GM18858 (cell line): Measurements from ENCODE around the gene ALPK1.
"Not testable (repeated sequence)": the region's sequence is repeated elsewhere in the genome, so short reads cannot be mapped to it uniquely, and the experiment has no call there.

Source experiments
- ATAC-seq: cut with Tn5 transposase; IDR thresholded peaks from one replicate; pipeline ENCODE4 v1.9.1; 2021; ENCODE audit not compliant: unreplicated experiment

Gene ALPK1

DNA sequence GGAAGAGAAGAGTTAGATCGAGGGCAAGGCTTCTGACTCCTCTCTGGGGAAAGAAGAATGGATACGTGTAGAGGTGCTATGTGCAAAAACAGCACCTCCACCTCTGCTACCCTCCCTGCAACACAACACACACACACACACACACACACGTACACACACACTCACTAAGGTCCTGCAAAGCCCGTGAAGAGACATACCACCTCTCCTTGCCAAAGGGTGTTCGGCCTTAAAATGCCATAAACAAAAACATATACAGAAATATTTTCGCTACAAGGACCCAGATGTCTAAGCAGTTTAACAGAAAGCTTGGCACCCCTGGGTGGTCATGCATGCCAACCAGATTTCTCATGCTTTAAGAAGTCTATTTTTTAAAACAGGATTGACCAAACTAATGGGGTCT, 13.0 kb upstream of the ALPK1 start:
- ATAC-seq, result no peak

DNA sequence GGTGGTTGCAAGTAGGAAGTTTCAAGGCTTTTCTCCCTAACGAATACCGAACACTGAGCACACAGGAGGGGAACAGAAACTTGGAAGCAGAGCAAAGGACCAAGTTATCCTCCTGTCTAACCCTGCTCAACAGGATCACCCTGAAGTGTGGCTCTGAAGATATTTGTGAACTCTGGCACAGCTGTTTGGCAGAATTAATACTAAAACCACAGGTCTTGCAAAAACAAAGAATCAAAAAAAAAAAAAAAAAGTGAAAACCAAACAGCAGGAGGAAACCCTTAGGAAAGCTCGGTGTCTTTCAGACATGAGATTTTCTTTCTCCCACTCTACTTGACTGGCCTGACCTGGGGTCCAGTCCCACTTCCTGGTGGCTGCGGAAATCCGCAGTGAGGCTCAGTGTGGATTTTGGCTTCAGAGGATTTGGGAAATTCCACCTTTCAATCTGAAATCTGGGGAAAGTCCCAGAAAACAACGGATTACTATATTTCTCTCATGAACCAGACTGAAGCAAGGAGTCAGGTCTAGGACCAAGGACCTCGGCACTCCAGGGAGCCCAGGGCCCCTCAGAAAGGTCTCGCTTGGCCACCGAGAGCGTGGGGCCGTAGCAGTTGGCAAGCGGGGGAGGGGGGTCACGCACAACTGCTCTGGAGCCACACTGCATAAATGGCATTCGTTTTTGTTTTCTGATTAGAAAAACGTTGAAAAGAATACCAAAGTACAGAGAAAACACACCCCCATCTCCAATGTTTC, 12.3 kb upstream of the ALPK1 start:
- no peak for ATAC-seq

DNA sequence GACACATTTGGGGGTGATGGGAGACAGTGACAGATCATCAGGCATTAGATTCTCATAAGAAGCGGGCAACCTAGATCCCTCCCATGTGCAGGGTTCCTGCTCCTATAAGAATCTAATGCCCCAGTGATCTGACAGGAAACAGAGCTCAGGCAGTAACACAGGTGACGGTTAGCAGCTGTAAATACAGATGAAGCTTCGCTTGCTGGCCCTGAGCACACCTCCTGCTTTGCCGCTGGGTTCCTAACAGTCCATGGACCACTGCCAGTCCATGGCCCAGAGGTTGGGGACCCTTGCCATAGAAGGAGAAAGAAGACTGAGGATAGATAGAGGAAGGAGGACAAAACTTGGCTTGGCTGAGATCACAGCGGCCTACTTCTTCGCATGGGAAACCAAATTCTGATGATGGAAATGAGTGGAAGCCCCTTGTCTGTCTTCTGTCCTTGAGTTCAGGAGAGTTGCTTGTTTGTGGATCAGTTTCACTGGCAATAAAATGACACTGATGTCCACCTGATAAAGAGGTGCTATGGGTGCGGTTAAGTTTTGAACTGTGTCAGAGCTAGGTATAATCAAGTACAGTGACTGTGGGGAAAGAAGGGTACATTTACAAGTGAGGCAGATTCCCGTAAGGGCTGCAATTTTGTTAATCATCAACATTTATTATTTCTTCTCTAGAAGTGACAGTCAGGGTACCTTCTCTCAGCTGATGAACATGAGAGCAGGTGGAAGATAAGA, 9.7 kb upstream of the ALPK1 start:
- ATAC-seq, result no peak

GRCh38 chr4:112288455-112288854, 8.7 kb upstream of the ALPK1 start:
- ATAC-seq, result peak; percentile 26

- no peak for ATAC-seq
Measured at GRCh38 chr4:112289407-112290253, 7.5 kb upstream of the ALPK1 start.

DNA sequence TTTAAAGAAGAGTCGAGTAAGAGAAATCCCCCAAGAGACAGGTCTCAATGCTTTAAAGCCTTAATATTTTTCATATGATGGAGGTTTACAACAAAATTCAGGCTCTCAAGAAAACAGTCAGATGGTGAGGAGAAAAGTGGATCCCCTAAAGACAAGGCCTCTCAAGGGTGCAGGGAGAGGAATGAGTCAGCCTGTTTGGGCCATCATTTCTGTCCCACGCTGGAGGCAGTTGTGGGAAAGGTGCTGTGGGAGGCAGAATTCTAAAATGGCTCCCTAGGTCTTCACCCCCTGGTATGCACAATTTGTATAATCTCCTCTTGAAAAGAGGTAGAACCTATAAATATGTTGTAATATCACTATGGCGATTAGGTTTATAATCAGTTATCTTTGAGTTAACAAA, 6.8 kb upstream of the ALPK1 start:
- peak; percentile 22 for ATAC-seq

- no peak for ATAC-seq
Measured at GRCh38 chr4:112299721-112300120, 2.6 kb downstream of the ALPK1 start.

- peak; percentile 78 for ATAC-seq
Measured at GRCh38 chr4:112302320-112303274, 5.4 kb downstream of the ALPK1 start.

DNA sequence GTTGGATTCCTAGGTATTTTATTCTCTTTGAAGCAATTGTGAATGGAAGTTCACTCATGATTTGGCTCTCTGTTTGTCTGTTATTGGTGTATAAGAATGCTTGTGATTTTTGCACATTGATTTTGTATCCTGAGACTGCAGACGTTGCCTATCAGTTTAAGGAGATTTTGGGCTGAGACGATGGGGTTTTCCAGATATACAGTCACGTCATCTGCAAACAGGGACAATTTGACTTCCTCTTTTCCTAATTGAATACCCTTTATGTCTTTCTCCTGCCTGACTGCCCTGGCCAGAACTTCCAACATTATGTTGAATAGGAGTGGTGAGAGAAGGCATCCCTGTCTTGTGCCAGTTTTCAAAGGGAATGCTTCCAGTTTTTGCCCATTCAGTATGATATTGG, 8.3 kb downstream of the ALPK1 start:
- not testable (repeated sequence) for ATAC-seq

DNA sequence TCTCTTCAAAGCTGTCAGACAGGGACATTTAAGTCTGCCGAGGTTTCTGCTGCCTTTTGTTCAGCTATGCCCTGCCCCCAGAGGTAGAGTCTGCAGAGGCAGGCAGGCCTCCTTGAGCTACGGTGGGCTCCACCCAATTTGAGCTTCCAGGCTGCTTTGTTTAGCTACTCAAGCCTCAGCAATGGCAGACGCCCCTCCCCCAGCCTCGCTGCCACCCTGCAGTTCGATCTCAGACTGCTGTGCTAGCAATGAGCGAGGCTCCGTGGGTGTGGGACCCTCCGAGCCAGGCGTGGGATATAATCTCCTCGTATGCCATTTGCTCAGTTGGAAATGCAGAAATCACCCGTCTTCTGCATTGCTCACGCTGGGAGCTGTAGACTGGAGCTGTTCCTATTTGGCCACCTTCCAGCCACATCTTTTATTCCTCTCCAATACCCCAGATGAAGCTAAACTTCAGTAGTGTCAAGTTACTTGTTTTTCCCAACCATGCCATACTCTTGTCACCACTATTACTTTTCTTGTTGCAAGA, 12.2 kb downstream of the ALPK1 start:
- not testable (repeated sequence) for ATAC-seq

GRCh38 chr4:112311516-112311915, 14.3 kb downstream of the ALPK1 start:
- no peak for ATAC-seq

- ATAC-seq, result peak; percentile 98
Measured at GRCh38 chr4:112312610-112313239, 15.6 kb downstream of the ALPK1 start.

- ATAC-seq, result no peak
Measured at GRCh38 chr4:112315446-112315845, 18.3 kb downstream of the ALPK1 start.

DNA sequence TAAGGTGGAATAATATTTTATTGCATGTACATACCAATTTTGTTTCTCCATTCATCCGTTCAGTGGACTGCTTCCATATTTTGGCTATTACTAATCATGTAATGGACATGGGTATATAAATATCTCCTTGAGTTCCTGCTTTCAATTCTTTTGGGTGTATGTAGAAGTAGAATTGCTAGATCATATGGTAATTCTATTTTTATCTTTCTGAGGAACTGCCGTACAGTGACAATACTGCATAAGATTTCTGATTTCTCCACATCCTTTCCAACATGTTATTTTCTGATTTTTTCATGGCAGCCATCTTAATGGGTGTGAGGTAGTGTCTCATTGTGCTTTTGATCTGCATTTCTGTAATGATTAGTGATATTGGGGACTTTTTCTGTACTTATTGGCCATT, 19.2 kb downstream of the ALPK1 start:
- ATAC-seq, result no peak

GRCh38 chr4:112318239-112319142, 21.3 kb downstream of the ALPK1 start:
- ATAC-seq, result peak; percentile 98

DNA sequence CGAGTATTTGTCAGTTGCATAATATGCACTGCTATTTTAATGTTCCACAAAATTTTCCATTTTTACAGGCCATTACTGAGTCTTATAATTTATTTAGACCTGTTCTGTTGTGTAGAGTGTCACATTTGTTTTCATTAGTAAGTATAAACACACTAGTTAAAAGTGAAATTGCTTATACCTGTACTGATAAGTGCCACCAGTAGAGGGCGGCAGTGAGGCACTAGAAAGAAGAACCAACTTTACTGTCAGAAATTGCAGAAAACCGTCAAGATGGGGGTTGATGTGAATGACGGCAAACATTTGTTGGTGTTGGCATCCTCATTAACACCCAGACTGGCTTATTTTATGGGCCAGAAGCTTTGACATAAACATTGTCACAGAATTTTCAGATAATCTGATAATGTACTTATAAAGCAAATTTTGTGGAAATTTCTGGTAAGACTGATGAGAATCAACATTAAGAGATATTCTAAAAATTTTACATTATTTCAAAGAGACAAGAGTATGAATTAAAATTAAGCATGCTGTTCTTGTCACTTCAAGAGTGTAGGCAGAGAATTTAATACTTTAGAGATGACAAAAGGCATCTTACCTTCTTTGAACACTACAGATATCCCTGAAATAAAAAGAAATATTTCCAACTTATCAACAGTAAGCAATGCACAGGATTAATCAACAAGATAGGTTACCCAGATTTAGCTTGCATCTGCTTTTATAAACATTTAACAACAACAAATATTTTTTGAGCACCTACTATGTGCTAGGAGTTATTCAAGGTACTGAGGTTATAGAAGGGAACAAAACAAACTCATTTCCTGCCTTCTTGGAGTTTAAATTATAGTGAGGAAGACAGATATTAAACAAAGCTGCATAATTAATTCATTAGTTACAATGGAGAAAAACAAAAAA, 24.9 kb downstream of the ALPK1 start:
- no peak for ATAC-seq

DNA sequence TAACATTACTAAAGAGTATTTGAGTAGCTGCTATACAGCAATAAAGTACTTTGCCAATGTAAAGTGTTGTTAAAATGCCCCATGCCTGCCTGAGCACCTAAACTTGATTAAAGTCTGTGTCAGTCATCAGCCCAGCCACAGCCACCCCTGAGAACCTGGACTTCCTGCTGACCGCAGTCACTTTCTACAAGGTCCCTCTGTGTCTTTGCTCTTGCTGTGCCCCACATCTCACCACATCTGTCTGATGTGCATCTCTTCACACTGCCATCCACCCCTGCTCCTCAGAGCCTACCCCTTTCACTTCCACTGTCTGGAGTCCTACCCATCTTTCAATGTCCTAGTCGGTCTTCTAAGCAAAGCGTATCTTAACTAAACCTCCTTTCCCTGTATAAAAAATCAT, 25.7 kb downstream of the ALPK1 start:
- no peak for ATAC-seq

DNA sequence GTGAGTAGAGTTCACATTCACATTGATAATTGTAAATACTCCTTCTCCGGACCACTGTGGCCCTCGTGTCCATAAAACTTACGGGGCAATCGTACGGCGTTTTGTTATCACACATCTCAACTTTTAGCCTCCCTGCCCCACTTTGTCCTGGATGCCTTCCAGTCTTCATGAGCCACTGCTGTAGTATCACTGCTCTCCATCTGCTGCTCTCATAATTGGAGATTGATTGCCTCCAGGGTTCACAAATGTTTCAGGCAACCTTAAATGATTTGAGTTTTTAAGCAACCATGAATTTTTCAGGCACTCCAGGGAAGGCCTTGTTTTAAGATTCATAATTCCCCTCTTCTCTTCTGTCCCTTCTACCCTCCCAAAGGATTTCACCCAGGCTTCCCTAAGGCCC, 28.4 kb downstream of the ALPK1 start:
- ATAC-seq, result no peak
